ENCODE measurements around the gene PRELP. TPM values are rescaled to one million over a fixed set of nuclear protein-coding genes. Genes with fewer than 3 reads are reported as not detected.

Gene PRELP
- total and polyA plus RNA-seq, 9 of the 15 experiments (the other 6 are each of a cell fraction or from before 2014, with no cell fraction given) = 0.04 TPM; not detected in 8

- Histone ChIP-seq H4K20me1 (replicated peaks; ENCODE audit: control insufficient read depth, insufficient read depth, low read length) (peaks cover 10% of the 10 kb centered on the region; the same call in 1 of the 2 replicates), H3K9me3 (replicated peaks; ENCODE audit: control insufficient read depth, insufficient read depth, low read depth, low read length) (no peaks in the 10 kb centered on the region), H3K27me3 (ENCODE audit: control insufficient read depth in 2 of 2, insufficient read depth in 2 of 2, low read length in 2 of 2) (peaks cover 34 to 77% of the 10 kb centered on the region in 2 experiments), H3K9ac (ENCODE audit: insufficient read depth in 1 of 2, low read depth in 2 of 2, low read length in 2 of 2) (no peak overlapping the region), H3K27ac (ENCODE audit: extremely low read depth, low read depth, low read length) (no peak overlapping the region), H3K79me2 (ENCODE audit: control insufficient read depth, insufficient read depth, low read length) (no peaks in the 10 kb centered on the region), H3K4me2 (ENCODE audit: insufficient read depth, low read length) (no peak overlapping the region), H3K36me3 (ENCODE audit: control insufficient read depth, insufficient read depth, low read length) (no peaks in the 10 kb centered on the region), H2AFZ (ENCODE audit: low read depth, low read length) (no peak overlapping the region), H3K4me3 (no peak overlapping the region), H3K9me1 (ENCODE audit: control insufficient read depth, insufficient read depth, low read length) (no peaks in the 10 kb centered on the region), H3K4me1 (replicated peaks in 1 of 2; ENCODE audit: control insufficient read depth in 2 of 2, insufficient read depth in 2 of 2, low read length in 2 of 2) (no peaks in the 10 kb centered on the region; a peak in 1 of 5 replicates)
- FAIRE-seq (no peak), DNase-seq (ENCODE audit: extremely low read depth in 1 of 4, low spot score in 3 of 4) (no peak), ATAC-seq (no peak)
- intact Hi-C loops (cut with micrococcal nuclease) = no loop called here
- in situ Hi-C loops (cut with MboI) = loop anchor here (5.0 kb wide), 1 partner anchor 81 kb away; no protein-coding TSS in a partner anchor
- ChIA-PET POLR2A (no interaction called here), CTCF (ENCODE audit: low intra/inter-chr PET ratio) (no interaction called here)
- no TSS peak for BruUV-seq (replicated peaks)
- WGBS (ENCODE audit: insufficient coverage, low coverage, missing lambda C conversion rate) = under 1% methylated on average over 5 of the region's 5 CpGs
- TF ChIP-seq FIP1L1 (IDR thresholded peaks at IDR 0.05; ENCODE audit: low read depth, low read length, poor library complexity, severe bottlenecking) = no peak
- TF ChIP-seq HLTF (IDR thresholded peaks at IDR 0.05) = no peak
- TF ChIP-seq, protein P1, sequence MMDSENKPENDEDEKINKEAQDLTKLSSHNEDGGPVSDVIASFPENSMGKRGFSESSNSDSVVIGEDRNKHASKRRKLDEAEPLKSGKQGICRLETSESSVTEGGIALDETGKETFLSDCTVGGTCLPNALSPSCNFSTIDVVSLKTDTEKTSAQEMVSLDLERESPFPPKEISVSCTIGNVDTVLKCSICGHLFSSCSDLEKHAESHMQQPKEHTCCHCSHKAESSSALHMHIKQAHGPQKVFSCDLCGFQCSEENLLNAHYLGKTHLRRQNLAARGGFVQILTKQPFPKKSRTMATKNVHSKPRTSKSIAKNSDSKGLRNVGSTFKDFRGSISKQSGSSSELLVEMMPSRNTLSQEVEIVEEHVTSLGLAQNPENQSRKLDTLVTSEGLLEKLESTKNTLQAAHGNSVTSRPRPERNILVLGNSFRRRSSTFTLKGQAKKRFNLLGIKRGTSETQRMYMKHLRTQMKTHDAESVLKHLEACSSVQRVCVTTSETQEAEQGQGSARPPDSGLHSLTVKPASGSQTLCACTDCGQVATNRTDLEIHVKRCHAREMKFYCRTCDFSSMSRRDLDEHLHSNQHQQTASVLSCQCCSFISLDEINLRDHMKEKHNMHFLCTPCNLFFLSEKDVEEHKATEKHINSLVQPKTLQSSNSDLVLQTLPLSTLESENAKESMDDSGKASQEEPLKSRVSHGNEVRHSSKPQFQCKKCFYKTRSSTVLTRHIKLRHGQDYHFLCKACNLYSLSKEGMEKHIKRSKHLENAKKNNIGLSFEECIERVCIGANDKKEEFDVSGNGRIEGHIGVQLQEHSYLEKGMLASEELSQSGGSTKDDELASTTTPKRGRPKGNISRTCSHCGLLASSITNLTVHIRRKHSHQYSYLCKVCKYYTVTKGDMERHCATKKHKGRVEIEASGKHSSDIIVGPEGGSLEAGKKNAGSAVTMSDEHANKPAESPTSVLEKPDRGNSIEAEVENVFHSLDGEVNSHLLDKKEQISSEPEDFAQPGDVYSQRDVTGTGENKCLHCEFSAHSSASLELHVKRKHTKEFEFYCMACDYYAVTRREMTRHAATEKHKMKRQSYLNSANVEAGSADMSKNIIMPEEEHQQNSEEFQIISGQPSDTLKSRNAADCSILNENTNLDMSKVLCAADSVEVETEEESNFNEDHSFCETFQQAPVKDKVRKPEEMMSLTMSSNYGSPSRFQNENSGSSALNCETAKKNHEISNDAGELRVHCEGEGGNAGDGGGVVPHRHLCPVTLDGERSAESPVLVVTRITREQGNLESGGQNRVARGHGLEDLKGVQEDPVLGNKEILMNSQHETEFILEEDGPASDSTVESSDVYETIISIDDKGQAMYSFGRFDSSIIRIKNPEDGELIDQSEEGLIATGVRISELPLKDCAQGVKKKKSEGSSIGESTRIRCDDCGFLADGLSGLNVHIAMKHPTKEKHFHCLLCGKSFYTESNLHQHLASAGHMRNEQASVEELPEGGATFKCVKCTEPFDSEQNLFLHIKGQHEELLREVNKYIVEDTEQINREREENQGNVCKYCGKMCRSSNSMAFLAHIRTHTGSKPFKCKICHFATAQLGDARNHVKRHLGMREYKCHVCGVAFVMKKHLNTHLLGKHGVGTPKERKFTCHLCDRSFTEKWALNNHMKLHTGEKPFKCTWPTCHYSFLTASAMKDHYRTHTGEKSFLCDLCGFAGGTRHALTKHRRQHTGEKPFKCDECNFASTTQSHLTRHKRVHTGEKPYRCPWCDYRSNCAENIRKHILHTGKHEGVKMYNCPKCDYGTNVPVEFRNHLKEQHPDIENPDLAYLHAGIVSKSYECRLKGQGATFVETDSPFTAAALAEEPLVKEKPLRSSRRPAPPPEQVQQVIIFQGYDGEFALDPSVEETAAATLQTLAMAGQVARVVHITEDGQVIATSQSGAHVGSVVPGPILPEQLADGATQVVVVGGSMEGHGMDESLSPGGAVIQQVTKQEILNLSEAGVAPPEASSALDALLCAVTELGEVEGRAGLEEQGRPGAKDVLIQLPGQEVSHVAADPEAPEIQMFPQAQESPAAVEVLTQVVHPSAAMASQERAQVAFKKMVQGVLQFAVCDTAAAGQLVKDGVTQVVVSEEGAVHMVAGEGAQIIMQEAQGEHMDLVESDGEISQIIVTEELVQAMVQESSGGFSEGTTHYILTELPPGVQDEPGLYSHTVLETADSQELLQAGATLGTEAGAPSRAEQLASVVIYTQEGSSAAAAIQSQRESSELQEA (IDR thresholded peaks at IDR 0.05; ENCODE audit: low read depth) = no peak
- TF ChIP-seq, protein P2, sequence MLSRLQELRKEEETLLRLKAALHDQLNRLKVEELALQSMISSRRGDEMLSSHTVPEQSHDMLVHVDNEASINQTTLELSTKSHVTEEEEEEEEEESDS (CRISPR knock-in tag; IDR thresholded peaks at IDR 0.05) = no peak
- no peak for TF ChIP-seq RBM39 (optimal IDR thresholded peaks at IDR 0.05; ENCODE audit: low read depth, low read length)
- no peak for TF ChIP-seq ZNF146 (CRISPR knock-in tag; IDR thresholded peaks at IDR 0.05; ENCODE audit: unreplicated experiment)
- TF ChIP-seq, protein P3, sequence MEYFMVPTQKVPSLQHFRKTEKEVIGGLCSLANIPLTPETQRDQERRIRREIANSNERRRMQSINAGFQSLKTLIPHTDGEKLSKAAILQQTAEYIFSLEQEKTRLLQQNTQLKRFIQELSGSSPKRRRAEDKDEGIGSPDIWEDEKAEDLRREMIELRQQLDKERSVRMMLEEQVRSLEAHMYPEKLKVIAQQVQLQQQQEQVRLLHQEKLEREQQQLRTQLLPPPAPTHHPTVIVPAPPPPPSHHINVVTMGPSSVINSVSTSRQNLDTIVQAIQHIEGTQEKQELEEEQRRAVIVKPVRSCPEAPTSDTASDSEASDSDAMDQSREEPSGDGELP (CRISPR knock-in tag; IDR thresholded peaks at IDR 0.05; ENCODE audit: borderline replicate concordance) = no peak
- no peak for TF ChIP-seq TRIM24 (IDR thresholded peaks at IDR 0.05)
- no peak for TF ChIP-seq RUNX1 (IDR thresholded peaks at IDR 0.05; ENCODE audit: low read depth)
- TF ChIP-seq FOXM1 (IDR thresholded peaks at IDR 0.05; ENCODE audit: low read depth) = no peak
- TF ChIP-seq FOXM1 (CRISPR knock-in tag; IDR thresholded peaks at IDR 0.05; ENCODE audit: low read depth) = no peak
- TF ChIP-seq, protein P4, sequence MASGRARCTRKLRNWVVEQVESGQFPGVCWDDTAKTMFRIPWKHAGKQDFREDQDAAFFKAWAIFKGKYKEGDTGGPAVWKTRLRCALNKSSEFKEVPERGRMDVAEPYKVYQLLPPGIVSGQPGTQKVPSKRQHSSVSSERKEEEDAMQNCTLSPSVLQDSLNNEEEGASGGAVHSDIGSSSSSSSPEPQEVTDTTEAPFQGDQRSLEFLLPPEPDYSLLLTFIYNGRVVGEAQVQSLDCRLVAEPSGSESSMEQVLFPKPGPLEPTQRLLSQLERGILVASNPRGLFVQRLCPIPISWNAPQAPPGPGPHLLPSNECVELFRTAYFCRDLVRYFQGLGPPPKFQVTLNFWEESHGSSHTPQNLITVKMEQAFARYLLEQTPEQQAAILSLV (tag; IDR thresholded peaks at IDR 0.05) = no peak
These were observed 50.5 kb downstream of the PRELP start for GRCh38 chr1:203526130-203526529.
